Forelimb muscle (tissue), 1 donor: ENCODE results near the gene EXD1. TPM values are rescaled to one million over a fixed set of nuclear protein-coding genes. Genes with fewer than 3 reads are reported as not detected.
A peak's percentile ranks its signal among the peaks of the same experiment; 100 is the strongest.

Experiments
- DNase-seq: peaks from one replicate; pipeline ENCODE4 v3.0.0-alpha.2; 2013; ENCODE audit warnings: low read depth
- polyA plus RNA-seq: library from polyadenylated mRNA; unstranded; fragments of 120-200 nt; gene quantifications from one replicate; pipeline ENCODE4 v1.2.1, GENCODE V29; 2013; ENCODE audit not compliant: insufficient read length

The EXD1 gene
- polyA plus RNA-seq, 1 donor = 0.06 TPM

- peak; percentile 17 for DNase-seq
Measured at GRCh38 chr15:41231422-41232226, 1.1 kb upstream of the EXD1 start.

- no peak for DNase-seq
Measured at GRCh38 chr15:41230345-41230649, 260 bp downstream of the EXD1 start.

GRCh38 chr15:41219381-41219780 lies 11.2 kb downstream of the EXD1 start:
- DNase-seq = no peak

GRCh38 chr15:41218851-41219250 lies 11.7 kb downstream of the EXD1 start:
- DNase-seq = no peak

GRCh38 chr15:41215708-41216107 lies 14.8 kb downstream of the EXD1 start:
- no peak for DNase-seq

- no peak for DNase-seq
Measured at GRCh38 chr15:41207687-41208448, 22.7 kb downstream of the EXD1 start.

GRCh38 chr15:41205315-41205714 lies 25.2 kb downstream of the EXD1 start:
- no peak for DNase-seq

GRCh38 chr15:41203395-41203794 lies 27.2 kb downstream of the EXD1 start:
- no peak for DNase-seq

GRCh38 chr15:41199470-41199869 lies 31.1 kb downstream of the EXD1 start:
- no peak for DNase-seq

GRCh38 chr15:41194444-41194843 lies 36.1 kb downstream of the EXD1 start:
- no peak for DNase-seq

- DNase-seq = no peak
Measured at GRCh38 chr15:41183581-41183980, 47.0 kb downstream of the EXD1 start.

- DNase-seq = no peak
Measured at GRCh38 chr15:41182266-41182665, 48.3 kb downstream of the EXD1 start.

- DNase-seq = no peak
Measured at GRCh38 chr15:41180206-41180789, 50.3 kb downstream of the EXD1 start.

GRCh38 chr15:41169781-41170180 lies 60.8 kb downstream of the EXD1 start:
- no peak for DNase-seq

- DNase-seq = no peak
Measured at GRCh38 chr15:41169086-41169485, 61.5 kb downstream of the EXD1 start.

GRCh38 chr15:41161736-41162135 lies 68.8 kb downstream of the EXD1 start:
- no peak for DNase-seq

- no peak for DNase-seq
Measured at GRCh38 chr15:41161336-41161735, 69.2 kb downstream of the EXD1 start.

- no peak for DNase-seq
Measured at GRCh38 chr15:41160639-41161315, 69.8 kb downstream of the EXD1 start.

GRCh38 chr15:41154412-41154811 lies 76.1 kb downstream of the EXD1 start:
- no peak for DNase-seq

- no peak for DNase-seq
Measured at GRCh38 chr15:41153733-41154132, 76.8 kb downstream of the EXD1 start.

- no peak for DNase-seq
Measured at GRCh38 chr15:41151451-41152005, 79.0 kb downstream of the EXD1 start.

GRCh38 chr15:41150279-41150678 lies 80.3 kb downstream of the EXD1 start:
- no peak for DNase-seq
